Bronchial epithelial cell (primary cell): ENCODE results near the gene MT1M. TPM values are rescaled to one million over a fixed set of nuclear protein-coding genes. Genes with fewer than 3 reads are reported as not detected.

ENCODE experiments used
- DNase-seq: peaks from one replicate; pipeline ENCODE4 v3.0.0-alpha.2; 2010; ENCODE audit warnings: low read depth
- FAIRE-seq: peaks from 2 replicates; lab custom pipeline; 2011; peaks lifted over from hg19 to GRCh38; lab: Jason Lieb, UNC
- H3K27me3 ChIP-seq: 2 replicates; pipeline ENCODE4 v1.5.1; 2011; ENCODE audit warnings: low read length; ENCODE audit not compliant: control insufficient read depth, insufficient read depth
- H3K36me3 ChIP-seq: 2 replicates; pipeline ENCODE4 v1.5.1; 2011; ENCODE audit warnings: low read length; ENCODE audit not compliant: control insufficient read depth, insufficient read depth
- H3K4me3 ChIP-seq: 2 replicates; pipeline ENCODE4 v1.5.1; 2011; ENCODE audit warnings: mild to moderate bottlenecking, low read depth, low read length, control low read depth
- CTCF ChIP-seq: IDR thresholded peaks from 2 replicates; pipeline ENCODE4 v1.5.1; 2011; ENCODE audit warnings: mild to moderate bottlenecking, moderate library complexity, low read length, control low read depth, inconsistent platforms; ENCODE audit not compliant: insufficient read depth, severe bottlenecking
- total RNA-seq: library from RNA; depleted of rRNA; stranded (reverse); fragments of >200 nt; gene quantifications from 2 replicates; pipeline ENCODE4 v1.2.1, GENCODE V29; 2014

MT1M gene
- total RNA-seq, 1 donor from 2014 or later, result 0.26 TPM

GRCh38 chr16:56640076-56640475, 7.6 kb downstream of the MT1M start:
- Histone ChIP-seq H3K36me3 (no peaks in the 10 kb centered on the region), H3K27me3 (peaks cover 17% of the 10 kb centered on the region), H3K4me3 (no peak overlapping the region)
- no peak for FAIRE-seq
- no peak for TF ChIP-seq CTCF
- DNase-seq, result no peak

GRCh38 chr16:56641166-56641565, 8.7 kb downstream of the MT1M start:
- TF ChIP-seq CTCF, result no peak
- DNase-seq (no peak), FAIRE-seq (no peak)
- no peak overlapping the region for H3K4me3 ChIP-seq
- H3K36me3 ChIP-seq, result no peaks in the 10 kb centered on the region
- H3K27me3 ChIP-seq, result peaks cover 7% of the 10 kb centered on the region

- FAIRE-seq, result no peak
- Histone ChIP-seq H3K36me3 (no peaks in the 10 kb centered on the region), H3K27me3 (no peaks in the 10 kb centered on the region), H3K4me3 (peak overlapping the region; percentile 15)
- TF ChIP-seq CTCF, result peak; percentile 61
- peak; percentile 64 for DNase-seq
These were observed 10.8 kb downstream of the MT1M start for GRCh38 chr16:56643080-56643778.

GRCh38 chr16:56643833-56644232, 11.4 kb downstream of the MT1M start:
- Histone ChIP-seq H3K27me3 (peaks cover 4% of the 10 kb centered on the region), H3K4me3 (no peak overlapping the region), H3K36me3 (no peaks in the 10 kb centered on the region)
- TF ChIP-seq CTCF, result no peak
- no peak for DNase-seq
- FAIRE-seq, result no peak

- TF ChIP-seq CTCF, result no peak
- H3K4me3 ChIP-seq, result no peak overlapping the region
- DNase-seq (peak; percentile 70), FAIRE-seq (no peak)
- no peaks in the 10 kb centered on the region for H3K36me3 ChIP-seq
- peaks cover 5% of the 10 kb centered on the region for H3K27me3 ChIP-seq
These were observed 12.9 kb downstream of the MT1M start for GRCh38 chr16:56645311-56645710.

- DNase-seq (no peak), FAIRE-seq (peak; percentile 91)
- no peak overlapping the region for H3K4me3 ChIP-seq
- H3K27me3 ChIP-seq, result peaks cover 5% of the 10 kb centered on the region
- TF ChIP-seq CTCF, result no peak
- no peaks in the 10 kb centered on the region for H3K36me3 ChIP-seq
These were observed 13.4 kb downstream of the MT1M start for GRCh38 chr16:56645838-56646237.
